A549 (cell line): ENCODE results near the gene TPM2. TPM values are rescaled to one million over a fixed set of nuclear protein-coding genes. Genes with fewer than 3 reads are reported as not detected.

Experiments
- ATAC-seq, 2 experiments: fragments of 200-7000 bp in 1 of 2; fragments of >200 bp in 1 of 2; cut with Nextera tagmentation in 1 of 2; cut with Tn5 transposase in 1 of 2; 3 replicates each; pipeline versions ENCODE4 v1.8.0 to v1.9.1; 2018 to 2020; ENCODE audit warnings: mild to moderate bottlenecking in 1 of 2, moderate library complexity in 1 of 2
- CTCF ChIA-PET: fragments of 300-600 bp; sonication (Branson Sonifier 250); formaldehyde crosslinking; extraction: SDS; loops from one replicate; lab custom pipeline; 2021; ENCODE audit warnings: antibody characterized with exemption, inconsistent platforms; lab: Yijun Ruan, JAX
- POLR2A ChIA-PET: fragments of 350-600 bp; formaldehyde crosslinking; extraction: SDS; loops from one replicate; lab custom pipeline; 2021; ENCODE audit warnings: antibody characterized with exemption, inconsistent platforms; lab: Yijun Ruan, JAX
- DNase-seq, 2 experiments: peaks; one replicate each; pipeline versions ENCODE4 v3.0.0 to v3.0.0-alpha.2; 2011 to 2016; ENCODE audit warnings: low read depth in 1 of 2, low spot score in 1 of 2
- FAIRE-seq: peaks from 2 replicates; lab custom pipeline; 2011; peaks lifted over from hg19 to GRCh38; lab: Jason Lieb, UNC
- H3K27ac ChIP-seq, 2 experiments: fragments of >200 bp; sonication (Bioruptor Twin); formaldehyde crosslinking; 3 replicates each; pipeline ENCODE4 v1.5.1; 2016 to 2017
- H3K4me1 ChIP-seq: fragments of >200 bp; sonication (Bioruptor Twin); formaldehyde crosslinking; 3 replicates; pipeline ENCODE4 v1.6.1; 2016
- H3K4me2 ChIP-seq: fragments of >200 bp; sonication (Bioruptor Twin); formaldehyde crosslinking; 3 replicates; pipeline ENCODE4 v1.6.1; 2016
- H3K4me3 ChIP-seq: fragments of >200 bp; sonication (Bioruptor Twin); formaldehyde crosslinking; 3 replicates; pipeline ENCODE4 v1.5.1; 2016
- H3K9me3 ChIP-seq: fragments of >200 bp; sonication (Bioruptor Twin); formaldehyde crosslinking; 3 replicates; pipeline ENCODE4 v1.6.1; 2016
- BHLHE40 ChIP-seq: IDR thresholded peaks from 2 replicates; pipeline ENCODE4 v1.6.1; 2012; ENCODE audit warnings: low read depth, low read length, inconsistent platforms
- CBX2 ChIP-seq: fragments of 200-600 bp; sonication (generic); IDR thresholded peaks from 2 replicates; pipeline ENCODE4 v1.6.1; 2016; ENCODE audit warnings: low read depth, mild to moderate bottlenecking, borderline replicate concordance
- CBX8 ChIP-seq: fragments of 200-600 bp; sonication (generic); IDR thresholded peaks from 2 replicates; pipeline ENCODE4 v1.6.1; 2016
- CHD2 ChIP-seq: fragments of 150-350 bp; IDR thresholded peaks from 2 replicates; pipeline ENCODE4 v1.6.1; 2014; ENCODE audit warnings: low read length; ENCODE audit not compliant: partially characterized antibody
- CHD4 ChIP-seq: fragments of 200-600 bp; sonication (generic); IDR thresholded peaks from 2 replicates; pipeline ENCODE4 v1.6.1; 2016; ENCODE audit warnings: antibody characterized with exemption, mild to moderate bottlenecking, borderline replicate concordance
- ESRRA ChIP-seq: fragments of 150-350 bp; IDR thresholded peaks from 2 replicates; pipeline ENCODE4 v1.6.1; 2014; ENCODE audit warnings: mild to moderate bottlenecking, low read length, borderline replicate concordance
- FOSB ChIP-seq: fragments of 250-450 bp; sonication (Bioruptor Pico); IDR thresholded peaks from 2 replicates; pipeline ENCODE4 v1.5.0; 2020; ENCODE audit warnings: mild to moderate bottlenecking, moderate library complexity
- GATA3 ChIP-seq: IDR thresholded peaks from 2 replicates; pipeline ENCODE4 v1.6.1; 2012; ENCODE audit warnings: borderline replicate concordance
- HEYL ChIP-seq: fragments of 250-450 bp; sonication (Bioruptor Pico); IDR thresholded peaks from 2 replicates; pipeline ENCODE4 v1.8.0; 2021; ENCODE audit warnings: mild to moderate bottlenecking, moderate library complexity
- HOXB13 ChIP-seq: fragments of 250-450 bp; sonication (Bioruptor Pico); IDR thresholded peaks from 2 replicates; pipeline ENCODE4 v1.5.0; 2020; ENCODE audit warnings: low read depth, mild to moderate bottlenecking, moderate library complexity
- KDM5A ChIP-seq: fragments of 200-600 bp; sonication (generic); IDR thresholded peaks from 2 replicates; pipeline ENCODE4 v1.6.1; 2016; ENCODE audit warnings: antibody characterized with exemption, mild to moderate bottlenecking
- MAFK ChIP-seq: fragments of 450-650 bp; IDR thresholded peaks from 2 replicates; pipeline ENCODE4 v1.6.1; 2014; ENCODE audit not compliant: partially characterized antibody
- MYC ChIP-seq: IDR thresholded peaks from 2 replicates; pipeline ENCODE4 v1.6.1; 2012; ENCODE audit warnings: mild to moderate bottlenecking, inconsistent platforms, low read length, improper control_type of control experiment, borderline replicate concordance
- NR3C1 ChIP-seq: fragments of >200 bp; sonication (Bioruptor Twin); formaldehyde crosslinking; IDR thresholded peaks from 3 replicates; pipeline ENCODE4 v1.6.1; 2017
- POLR2AphosphoS2 ChIP-seq: conservative IDR thresholded peaks from 2 replicates; pipeline ENCODE4 v1.6.1; 2012; ENCODE audit warnings: low read length, improper control_type of control experiment, inconsistent platforms
- RAD21 ChIP-seq, 2 experiments: fragments of >200 bp in 1 of 2; sonication (Bioruptor Twin) in 1 of 2; formaldehyde crosslinking in 1 of 2; IDR thresholded peaks in 1 of 2; conservative IDR thresholded peaks in 1 of 2; 2 replicates in 1 of 2; 3 replicates in 1 of 2; pipeline ENCODE4 v1.6.1; 2012 to 2018; ENCODE audit warnings: inconsistent platforms in 1 of 2
- RARB ChIP-seq: fragments of 250-450 bp; sonication (Bioruptor Pico); IDR thresholded peaks from 2 replicates; pipeline ENCODE4 v1.8.0; 2021; ENCODE audit warnings: mild to moderate bottlenecking, moderate library complexity
- RCOR1 ChIP-seq: fragments of 150-350 bp; IDR thresholded peaks from 2 replicates; pipeline ENCODE4 v1.6.1; 2014; ENCODE audit warnings: antibody characterized with exemption, low read length, low read depth
- RNF2 ChIP-seq: fragments of 200-600 bp; sonication (generic); IDR thresholded peaks from 2 replicates; pipeline ENCODE4 v1.6.1; 2016; ENCODE audit warnings: low read depth, mild to moderate bottlenecking, antibody characterized with exemption, moderate library complexity, borderline replicate concordance
- SREBF2 ChIP-seq: fragments of 450-650 bp; IDR thresholded peaks from 2 replicates; pipeline ENCODE4 v1.6.1; 2014; ENCODE audit warnings: mild to moderate bottlenecking, moderate library complexity
- ZC3H11A ChIP-seq: fragments of 450-650 bp; IDR thresholded peaks from 2 replicates; pipeline ENCODE4 v1.6.1; 2014; ENCODE audit warnings: antibody characterized with exemption, mild to moderate bottlenecking
- WGBS: methylation state at CpG from one replicate; pipeline ENCODE4 v1.1.6; 2017; ENCODE audit errors: missing lambda C conversion rate; 5-methylcytosine and 5-hydroxymethylcytosine counted together
- polyA plus RNA-seq, 4 experiments: library from polyadenylated mRNA; depleted of rRNA in 3 of 4; stranded (reverse); fragments of >200 nt; fragmentation: RNase III in 1 of 4; extraction: RNeasy Plus Mini Kit Qiagen cat#74134 plus additional on column Dnase treatment in 1 of 4; gene quantifications; 2 replicates in 3 of 4; 3 replicates in 1 of 4; pipeline ENCODE4 v1.2.3, GENCODE V29; 2011 to 2017
- TF ChIP-seq, protein P1 (sequence below): IDR thresholded peaks from 2 replicates; pipeline ENCODE4 v1.6.1; 2012
- TF ChIP-seq, protein P2 (sequence below): IDR thresholded peaks from 2 replicates; pipeline ENCODE4 v1.6.1; 2012
- TF ChIP-seq, protein P3 (sequence below): fragments of 150-350 bp; IDR thresholded peaks from 2 replicates; pipeline ENCODE4 v1.6.1; 2014; ENCODE audit warnings: low read depth, mild to moderate bottlenecking, low read length
- TF ChIP-seq, protein P4 (sequence below): fragments of 200-600 bp; sonication (generic); IDR thresholded peaks from 2 replicates; pipeline ENCODE4 v1.6.1; 2016; ENCODE audit warnings: antibody characterized with exemption, mild to moderate bottlenecking, moderate library complexity
- TF ChIP-seq, protein P5 (sequence below): IDR thresholded peaks from 2 replicates; pipeline ENCODE4 v1.6.1; 2012; ENCODE audit warnings: low read depth, borderline replicate concordance
- TF ChIP-seq, protein P6 (sequence below): fragments of >200 bp; sonication (Bioruptor Twin); formaldehyde crosslinking; IDR thresholded peaks from 3 replicates; pipeline ENCODE4 v1.6.1; 2016

Gene TPM2
- polyA plus RNA-seq, 2 of the 4 experiments (the other 2 are of a cell fraction) = 281 to 956 TPM

DNA sequence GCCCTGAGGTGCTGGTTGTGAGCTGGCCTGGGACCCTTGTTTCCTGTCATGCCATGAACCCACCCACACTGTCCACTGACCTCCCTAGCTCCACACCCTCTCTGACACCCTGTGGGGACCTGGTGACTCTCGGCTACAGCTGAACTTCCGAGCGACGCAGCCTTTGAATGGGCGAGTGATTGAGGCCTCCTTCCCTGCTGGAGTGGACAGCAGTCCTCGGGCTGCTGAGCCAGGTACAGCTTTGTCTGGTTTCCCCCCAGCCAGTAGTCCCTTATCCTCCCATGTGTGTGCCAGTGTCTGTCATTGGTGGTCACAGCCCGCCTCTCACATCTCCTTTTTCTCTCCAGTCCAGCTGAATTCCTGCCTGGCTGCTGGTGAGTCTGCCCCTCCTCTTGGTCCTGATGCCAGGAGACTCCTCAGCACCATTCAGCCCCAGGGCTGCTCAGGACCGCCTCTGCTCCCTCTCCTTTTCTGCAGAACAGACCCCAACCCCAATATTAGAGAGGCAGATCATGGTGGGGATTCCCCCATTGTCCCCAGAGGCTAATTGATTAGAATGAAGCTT, 9.9 kb downstream of the TPM2 start:
- WGBS = 88% methylated on average over 8 of the region's 8 CpGs
- POLR2A ChIA-PET = interaction anchor here (1.6 to 2.2 kb wide), 2 partner anchors 11 to 52 kb away, joined by 4 to 9 read pairs; partner anchors contain the start of genes CREB3 and TLN1
- CTCF ChIA-PET = interaction anchor here (0.8 to 12.6 kb wide), 10 partner anchors 9 to 190 kb away, joined by 3 to 131 read pairs (median 6); partner anchors contain the start of genes ARHGEF39, CCDC107, CREB3 and RMRP
- ATAC-seq = peak in 1 of 2 experiments; percentile 25; a peak in 4 of 6 replicates
- H3K9me3 ChIP-seq = no peaks in the 10 kb centered on the region
- TF ChIP-seq BHLHE40 (no peak), ESRRA (no peak), CBX2 (no peak), FOSB (CRISPR knock-in tag) (no peak), HEYL (CRISPR knock-in tag) (no peak), KDM5A (no peak), NR3C1 (no peak), MAFK (no peak), CHD4 (no peak), GATA3 (no peak), CHD2 (no peak)
- TF ChIP-seq, protein P1, sequence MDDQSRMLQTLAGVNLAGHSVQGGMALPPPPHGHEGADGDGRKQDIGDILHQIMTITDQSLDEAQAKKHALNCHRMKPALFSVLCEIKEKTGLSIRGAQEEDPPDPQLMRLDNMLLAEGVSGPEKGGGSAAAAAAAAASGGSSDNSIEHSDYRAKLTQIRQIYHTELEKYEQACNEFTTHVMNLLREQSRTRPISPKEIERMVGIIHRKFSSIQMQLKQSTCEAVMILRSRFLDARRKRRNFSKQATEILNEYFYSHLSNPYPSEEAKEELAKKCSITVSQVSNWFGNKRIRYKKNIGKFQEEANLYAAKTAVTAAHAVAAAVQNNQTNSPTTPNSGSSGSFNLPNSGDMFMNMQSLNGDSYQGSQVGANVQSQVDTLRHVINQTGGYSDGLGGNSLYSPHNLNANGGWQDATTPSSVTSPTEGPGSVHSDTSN = no peak
- TF ChIP-seq, protein P2, sequence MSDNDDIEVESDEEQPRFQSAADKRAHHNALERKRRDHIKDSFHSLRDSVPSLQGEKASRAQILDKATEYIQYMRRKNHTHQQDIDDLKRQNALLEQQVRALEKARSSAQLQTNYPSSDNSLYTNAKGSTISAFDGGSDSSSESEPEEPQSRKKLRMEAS = no peak
- no peak for DNase-seq
- FAIRE-seq = no peak
- no peak overlapping the region for H3K4me2 ChIP-seq
- H3K4me3 ChIP-seq = no peak overlapping the region
- peaks cover 14% of the 10 kb centered on the region; the same call in 2 of the 3 replicates for H3K4me1 ChIP-seq
- H3K27ac ChIP-seq = no peak overlapping the region

DNA sequence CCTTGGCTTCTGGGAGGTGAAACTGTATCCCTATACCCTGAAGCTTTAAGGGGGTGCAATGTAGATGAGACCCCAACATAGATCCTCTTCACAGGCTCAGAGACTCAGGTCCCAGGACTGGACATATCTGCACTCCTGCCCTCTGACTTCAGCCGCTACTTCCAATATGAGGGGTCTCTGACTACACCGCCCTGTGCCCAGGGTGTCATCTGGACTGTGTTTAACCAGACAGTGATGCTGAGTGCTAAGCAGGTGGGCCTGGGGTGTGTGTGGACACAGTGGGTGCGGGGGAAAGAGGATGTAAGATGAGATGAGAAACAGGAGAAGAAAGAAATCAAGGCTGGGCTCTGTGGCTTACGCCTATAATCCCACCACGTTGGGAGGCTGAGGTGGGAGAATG, 10.6 kb downstream of the TPM2 start:
- ATAC-seq (no peak), DNase-seq (no peak), FAIRE-seq (no peak)
- Histone ChIP-seq H3K9me3 (no peaks in the 10 kb centered on the region), H3K4me2 (no peak overlapping the region), H3K4me3 (no peak overlapping the region), H3K27ac (no peak overlapping the region), H3K4me1 (peaks cover 19% of the 10 kb centered on the region)
- ChIA-PET CTCF (interaction anchor here (1.0 to 12.6 kb wide), 8 partner anchors 9 to 53 kb away, joined by 3 to 131 read pairs (median 6); partner anchors contain the start of genes ARHGEF39, CCDC107, CREB3 and RMRP), POLR2A (no interaction called here)
- WGBS = 92% methylated on average over 5 of the region's 5 CpGs
- TF ChIP-seq HEYL (CRISPR knock-in tag) (no peak), RNF2 (no peak), HOXB13 (CRISPR knock-in tag) (no peak), POLR2AphosphoS2 (no peak), RAD21 (conservative IDR thresholded peaks at IDR 0.05 in 1 of 2, IDR thresholded peaks at IDR 0.05 in 1 of 2) (no peak), ZC3H11A (no peak), RARB (CRISPR knock-in tag) (no peak), CBX8 (no peak), SREBF2 (no peak), RCOR1 (no peak), MYC (no peak), ESRRA (no peak), BHLHE40 (no peak)
- TF ChIP-seq, protein P3, sequence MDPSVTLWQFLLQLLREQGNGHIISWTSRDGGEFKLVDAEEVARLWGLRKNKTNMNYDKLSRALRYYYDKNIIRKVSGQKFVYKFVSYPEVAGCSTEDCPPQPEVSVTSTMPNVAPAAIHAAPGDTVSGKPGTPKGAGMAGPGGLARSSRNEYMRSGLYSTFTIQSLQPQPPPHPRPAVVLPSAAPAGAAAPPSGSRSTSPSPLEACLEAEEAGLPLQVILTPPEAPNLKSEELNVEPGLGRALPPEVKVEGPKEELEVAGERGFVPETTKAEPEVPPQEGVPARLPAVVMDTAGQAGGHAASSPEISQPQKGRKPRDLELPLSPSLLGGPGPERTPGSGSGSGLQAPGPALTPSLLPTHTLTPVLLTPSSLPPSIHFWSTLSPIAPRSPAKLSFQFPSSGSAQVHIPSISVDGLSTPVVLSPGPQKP = no peak
- TF ChIP-seq, protein P4, sequence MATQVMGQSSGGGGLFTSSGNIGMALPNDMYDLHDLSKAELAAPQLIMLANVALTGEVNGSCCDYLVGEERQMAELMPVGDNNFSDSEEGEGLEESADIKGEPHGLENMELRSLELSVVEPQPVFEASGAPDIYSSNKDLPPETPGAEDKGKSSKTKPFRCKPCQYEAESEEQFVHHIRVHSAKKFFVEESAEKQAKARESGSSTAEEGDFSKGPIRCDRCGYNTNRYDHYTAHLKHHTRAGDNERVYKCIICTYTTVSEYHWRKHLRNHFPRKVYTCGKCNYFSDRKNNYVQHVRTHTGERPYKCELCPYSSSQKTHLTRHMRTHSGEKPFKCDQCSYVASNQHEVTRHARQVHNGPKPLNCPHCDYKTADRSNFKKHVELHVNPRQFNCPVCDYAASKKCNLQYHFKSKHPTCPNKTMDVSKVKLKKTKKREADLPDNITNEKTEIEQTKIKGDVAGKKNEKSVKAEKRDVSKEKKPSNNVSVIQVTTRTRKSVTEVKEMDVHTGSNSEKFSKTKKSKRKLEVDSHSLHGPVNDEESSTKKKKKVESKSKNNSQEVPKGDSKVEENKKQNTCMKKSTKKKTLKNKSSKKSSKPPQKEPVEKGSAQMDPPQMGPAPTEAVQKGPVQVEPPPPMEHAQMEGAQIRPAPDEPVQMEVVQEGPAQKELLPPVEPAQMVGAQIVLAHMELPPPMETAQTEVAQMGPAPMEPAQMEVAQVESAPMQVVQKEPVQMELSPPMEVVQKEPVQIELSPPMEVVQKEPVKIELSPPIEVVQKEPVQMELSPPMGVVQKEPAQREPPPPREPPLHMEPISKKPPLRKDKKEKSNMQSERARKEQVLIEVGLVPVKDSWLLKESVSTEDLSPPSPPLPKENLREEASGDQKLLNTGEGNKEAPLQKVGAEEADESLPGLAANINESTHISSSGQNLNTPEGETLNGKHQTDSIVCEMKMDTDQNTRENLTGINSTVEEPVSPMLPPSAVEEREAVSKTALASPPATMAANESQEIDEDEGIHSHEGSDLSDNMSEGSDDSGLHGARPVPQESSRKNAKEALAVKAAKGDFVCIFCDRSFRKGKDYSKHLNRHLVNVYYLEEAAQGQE = no peak
- TF ChIP-seq, protein P5, sequence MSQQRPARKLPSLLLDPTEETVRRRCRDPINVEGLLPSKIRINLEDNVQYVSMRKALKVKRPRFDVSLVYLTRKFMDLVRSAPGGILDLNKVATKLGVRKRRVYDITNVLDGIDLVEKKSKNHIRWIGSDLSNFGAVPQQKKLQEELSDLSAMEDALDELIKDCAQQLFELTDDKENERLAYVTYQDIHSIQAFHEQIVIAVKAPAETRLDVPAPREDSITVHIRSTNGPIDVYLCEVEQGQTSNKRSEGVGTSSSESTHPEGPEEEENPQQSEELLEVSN = no peak
- TF ChIP-seq, protein P6, sequence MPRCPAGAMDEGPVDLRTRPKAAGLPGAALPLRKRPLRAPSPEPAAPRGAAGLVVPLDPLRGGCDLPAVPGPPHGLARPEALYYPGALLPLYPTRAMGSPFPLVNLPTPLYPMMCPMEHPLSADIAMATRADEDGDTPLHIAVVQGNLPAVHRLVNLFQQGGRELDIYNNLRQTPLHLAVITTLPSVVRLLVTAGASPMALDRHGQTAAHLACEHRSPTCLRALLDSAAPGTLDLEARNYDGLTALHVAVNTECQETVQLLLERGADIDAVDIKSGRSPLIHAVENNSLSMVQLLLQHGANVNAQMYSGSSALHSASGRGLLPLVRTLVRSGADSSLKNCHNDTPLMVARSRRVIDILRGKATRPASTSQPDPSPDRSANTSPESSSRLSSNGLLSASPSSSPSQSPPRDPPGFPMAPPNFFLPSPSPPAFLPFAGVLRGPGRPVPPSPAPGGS = no peak
